ENCODE data around the gene MICALL1.

DNA sequence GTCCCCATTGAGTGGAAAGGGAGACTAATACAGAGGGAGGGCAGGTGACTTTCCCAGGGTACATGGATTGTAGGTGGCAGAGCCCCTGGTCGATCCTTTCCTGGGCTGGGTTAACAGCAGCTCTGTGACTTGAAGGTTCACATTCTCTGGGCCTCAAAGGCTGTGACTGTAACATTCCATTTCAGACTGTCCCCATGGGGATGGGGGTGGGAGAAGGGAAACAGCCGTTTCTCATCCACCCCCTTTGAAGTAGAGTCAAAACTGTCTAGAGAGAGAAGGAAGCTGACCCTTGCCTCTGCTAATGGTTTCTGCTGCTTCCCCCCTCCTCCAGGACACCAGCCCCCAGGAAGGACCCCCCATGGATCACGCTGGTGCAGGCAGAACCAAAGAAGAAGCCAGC lies 19.2 kb downstream of the MICALL1 start:
- TF ChIP-seq GATA2 (IDR thresholded peaks at IDR 0.05; ENCODE audit: low read depth, low read length) = no peak
- no peak for TF ChIP-seq GATA3 (IDR thresholded peaks at IDR 0.05; ENCODE audit: low read depth, low read length)

All from SH-SY5Y (cell line).